ENCODE measurements around the gene DCN. TPM values are rescaled to one million over a fixed set of nuclear protein-coding genes. Genes with fewer than 3 reads are reported as not detected.

The DCN gene
- total RNA-seq, 2 experiments from 2014 or later, result not detected

DNA sequence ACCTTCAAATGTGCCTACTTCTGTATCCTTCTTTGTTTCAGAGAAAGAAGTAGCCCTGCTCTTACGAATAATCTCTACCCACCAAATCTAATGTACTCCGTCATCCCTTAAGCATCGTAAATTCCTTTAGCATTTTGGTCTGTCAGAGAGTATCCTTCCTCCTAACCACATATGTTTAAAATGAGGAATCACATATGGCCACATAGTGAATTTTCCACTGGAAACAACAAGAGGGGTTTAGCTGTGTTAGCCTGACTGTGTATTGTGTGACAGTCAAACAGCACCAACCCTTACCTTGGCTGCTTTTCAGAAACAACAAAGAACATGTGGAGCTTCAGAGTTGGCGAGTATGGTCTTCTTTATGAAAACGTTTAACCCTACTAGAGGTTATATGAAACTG lies 76.8 kb downstream of the DCN start:
- CTCF ChIA-PET, result no interaction called here
- Mint-ChIP-seq H3K27ac (no peak overlapping the region), H3K4me1 (ENCODE audit: low read depth) (no peaks in the 10 kb centered on the region), H3K27me3 (peaks cover 3% of the 10 kb centered on the region), H3K36me3 (no peaks in the 10 kb centered on the region), H3K4me3 (no peak overlapping the region), H3K9me3 (no peaks in the 10 kb centered on the region)
- DNase-seq, result no peak
- POLR2A ChIA-PET, result no interaction called here
- intact Hi-C loops (cut with micrococcal nuclease), result no loop called here

DNA sequence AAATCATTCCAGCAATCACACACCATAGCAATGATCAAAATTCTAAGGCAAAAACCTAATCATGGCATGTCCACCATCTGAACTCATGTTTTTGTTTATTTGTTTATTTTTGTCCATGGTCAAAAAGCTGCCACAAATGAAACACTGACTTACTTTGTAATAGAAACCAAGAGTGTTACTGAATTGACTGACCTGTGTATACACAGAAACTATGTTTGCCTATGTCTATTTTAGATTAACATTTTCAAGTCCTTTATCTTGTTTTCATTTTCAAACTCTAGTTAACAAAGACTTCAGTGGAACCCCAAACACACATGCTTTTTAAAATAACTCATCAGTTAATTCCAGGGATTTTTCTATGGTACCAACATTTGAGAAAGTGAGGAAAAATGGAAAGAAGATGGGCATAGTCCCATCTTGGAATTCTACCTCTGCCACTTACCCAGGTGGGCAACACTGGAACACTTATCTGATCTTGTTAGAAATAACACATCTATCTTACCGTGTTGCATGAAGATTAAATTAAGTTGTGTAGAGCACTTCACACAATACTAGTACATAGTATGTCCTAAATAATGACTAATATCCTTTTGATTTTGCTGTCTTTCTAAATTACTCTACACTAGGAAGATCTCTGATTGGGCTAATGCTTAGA lies 77.7 kb downstream of the DCN start:
- POLR2A ChIA-PET, result no interaction called here
- no peak overlapping the region for H3K4me3 Mint-ChIP-seq
- DNase-seq, result no peak
- no peaks in the 10 kb centered on the region for H3K36me3 Mint-ChIP-seq
- H3K27me3 Mint-ChIP-seq, result peaks cover 3% of the 10 kb centered on the region
- no peak overlapping the region for H3K27ac Mint-ChIP-seq
- intact Hi-C loops (cut with micrococcal nuclease), result no loop called here
- no peaks in the 10 kb centered on the region for H3K4me1 Mint-ChIP-seq (ENCODE audit: low read depth)
- no peaks in the 10 kb centered on the region for H3K9me3 Mint-ChIP-seq
- CTCF ChIA-PET, result no interaction called here

DNA sequence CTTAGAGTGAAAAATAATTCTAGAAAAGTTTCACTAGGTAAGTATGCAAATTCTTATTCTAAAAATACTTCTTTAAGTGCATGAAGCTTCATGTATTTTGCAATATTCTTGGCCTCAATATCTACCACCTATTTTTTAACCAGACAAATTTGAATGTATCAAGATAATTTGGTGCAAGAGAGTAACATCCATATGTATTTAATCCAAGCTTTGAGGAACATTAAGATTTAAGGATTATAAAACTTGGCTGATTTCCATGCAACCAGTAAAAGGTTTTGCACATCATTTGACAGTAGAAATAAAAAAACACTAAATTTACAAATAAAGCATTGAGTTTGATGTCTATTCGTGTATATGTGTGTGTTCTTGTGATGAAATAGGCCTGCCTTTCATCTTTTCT lies 79.0 kb downstream of the DCN start:
- no peaks in the 10 kb centered on the region for H3K4me1 Mint-ChIP-seq (ENCODE audit: low read depth)
- H3K9me3 Mint-ChIP-seq, result no peaks in the 10 kb centered on the region
- no peak overlapping the region for H3K27ac Mint-ChIP-seq
- no peak for DNase-seq
- CTCF ChIA-PET, result interaction anchor here (0.6 kb wide), 1 partner anchor 198 kb away, joined by 3 read pairs; no protein-coding TSS in a partner anchor
- no peaks in the 10 kb centered on the region for H3K27me3 Mint-ChIP-seq
- POLR2A ChIA-PET, result no interaction called here
- no peaks in the 10 kb centered on the region for H3K36me3 Mint-ChIP-seq
- H3K4me3 Mint-ChIP-seq, result no peak overlapping the region
- intact Hi-C loops (cut with micrococcal nuclease), result no loop called here

DNA sequence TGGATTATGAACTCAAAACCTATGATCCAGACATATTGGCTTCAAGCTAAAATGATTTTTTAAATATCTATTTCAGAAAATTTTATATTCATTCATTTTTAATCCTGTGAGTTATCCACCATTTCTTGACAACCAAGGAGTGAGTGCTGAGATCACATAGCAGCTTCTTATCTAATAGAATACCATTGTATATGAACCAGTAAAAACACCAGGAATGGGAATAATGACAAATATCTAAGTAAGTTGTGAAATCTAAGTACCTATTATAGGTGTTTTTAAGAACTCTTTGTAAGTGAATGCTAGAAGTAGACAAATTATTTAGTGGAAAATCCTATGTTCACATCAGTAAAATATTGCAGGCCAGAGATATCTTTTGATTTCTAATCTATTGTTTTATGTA lies 79.5 kb downstream of the DCN start:
- CTCF ChIA-PET, result no interaction called here

DNA sequence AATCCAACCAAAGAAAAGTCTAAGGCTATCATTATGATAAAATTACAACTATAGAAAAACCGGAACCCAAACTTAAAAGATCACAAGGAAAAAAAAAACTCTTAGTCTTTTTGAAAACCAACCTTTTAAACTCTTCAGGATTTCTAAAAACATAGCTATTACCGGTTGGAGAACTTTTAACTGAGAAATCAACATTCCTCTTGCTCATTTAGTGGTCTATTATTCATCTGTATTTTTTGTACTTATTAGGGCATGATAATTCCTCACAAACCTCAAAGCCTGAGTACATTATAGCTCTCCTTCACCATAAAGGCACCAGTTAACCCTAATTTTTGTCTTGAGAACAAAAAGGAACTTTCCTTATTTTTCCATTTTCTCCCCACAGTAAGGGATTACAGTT lies 81.7 kb downstream of the DCN start:
- Mint-ChIP-seq H3K9me3 (no peaks in the 10 kb centered on the region), H3K4me1 (ENCODE audit: low read depth) (no peaks in the 10 kb centered on the region), H3K36me3 (no peaks in the 10 kb centered on the region), H3K4me3 (no peak overlapping the region), H3K27ac (no peak overlapping the region), H3K27me3 (no peaks in the 10 kb centered on the region)
- intact Hi-C loops (cut with micrococcal nuclease), result no loop called here
- no peak for DNase-seq
- CTCF ChIA-PET, result interaction anchor here (1.1 kb wide), 1 partner anchor 8 kb away, joined by 3 read pairs; no protein-coding TSS in a partner anchor
- POLR2A ChIA-PET, result no interaction called here

More for the DNA sequence above, 79.5 kb downstream of the DCN start:
- Mint-ChIP-seq H3K4me1 (ENCODE audit: low read depth) (no peaks in the 10 kb centered on the region), H3K9me3 (no peaks in the 10 kb centered on the region), H3K27ac (no peak overlapping the region), H3K27me3 (no peaks in the 10 kb centered on the region), H3K36me3 (no peaks in the 10 kb centered on the region), H3K4me3 (no peak overlapping the region)
- intact Hi-C loops (cut with micrococcal nuclease), result no loop called here
- POLR2A ChIA-PET, result no interaction called here
- no peak for DNase-seq

DNA sequence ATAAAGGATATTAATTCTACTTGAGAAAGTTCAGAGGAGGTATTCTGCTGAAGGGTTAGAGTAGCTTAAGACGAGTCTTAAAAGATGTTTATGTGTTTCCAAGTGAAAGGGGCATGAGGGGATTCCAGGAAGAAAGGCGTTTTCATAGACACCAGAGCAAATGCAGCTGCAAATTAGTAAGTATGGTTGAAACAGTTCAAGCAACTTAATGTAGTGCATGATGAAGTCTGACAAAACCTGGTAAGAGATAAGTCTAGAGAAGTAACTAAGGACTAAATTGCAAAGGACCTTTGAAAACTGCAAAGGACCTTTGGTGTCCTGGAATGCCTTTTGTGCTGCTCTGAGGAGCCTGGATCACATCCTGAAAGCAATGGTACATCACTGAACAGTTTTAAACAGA lies 82.8 kb downstream of the DCN start:
- no peak for DNase-seq
- no peaks in the 10 kb centered on the region for H3K36me3 Mint-ChIP-seq
- no peaks in the 10 kb centered on the region for H3K4me1 Mint-ChIP-seq (ENCODE audit: low read depth)
- no peaks in the 10 kb centered on the region for H3K9me3 Mint-ChIP-seq
- H3K4me3 Mint-ChIP-seq, result no peak overlapping the region
- H3K27me3 Mint-ChIP-seq, result no peaks in the 10 kb centered on the region
- intact Hi-C loops (cut with micrococcal nuclease), result no loop called here
- H3K27ac Mint-ChIP-seq, result no peak overlapping the region
- ChIA-PET CTCF (no interaction called here), POLR2A (no interaction called here)

DNA sequence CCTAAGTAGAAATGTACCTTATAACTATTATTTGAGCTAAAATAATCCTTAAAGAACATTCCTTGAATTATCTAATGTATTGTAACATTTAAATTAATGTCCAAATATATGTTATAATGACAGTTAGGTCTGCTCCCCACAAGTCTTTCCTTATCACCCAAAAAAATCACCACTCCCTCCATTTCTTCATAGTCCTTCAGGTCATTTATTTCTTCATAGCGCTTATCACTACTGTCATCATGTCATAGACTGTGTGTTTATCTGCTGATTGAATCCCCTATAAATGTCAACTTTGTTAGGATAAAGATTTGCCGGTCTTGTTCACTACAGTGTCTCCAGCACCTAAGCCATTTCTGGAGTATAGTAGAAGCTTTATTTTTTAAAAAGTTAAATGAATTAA lies 83.3 kb downstream of the DCN start:
- ChIA-PET CTCF (interaction anchor here (1.7 kb wide), 1 partner anchor 9 kb away, joined by 8 read pairs; no protein-coding TSS in a partner anchor), POLR2A (no interaction called here)
- no peak for DNase-seq
- no peaks in the 10 kb centered on the region for H3K9me3 Mint-ChIP-seq
- no peaks in the 10 kb centered on the region for H3K4me1 Mint-ChIP-seq (ENCODE audit: low read depth)
- no peaks in the 10 kb centered on the region for H3K27me3 Mint-ChIP-seq
- intact Hi-C loops (cut with micrococcal nuclease), result no loop called here
- no peaks in the 10 kb centered on the region for H3K36me3 Mint-ChIP-seq
- no peak overlapping the region for H3K27ac Mint-ChIP-seq
- H3K4me3 Mint-ChIP-seq, result no peak overlapping the region

DNA sequence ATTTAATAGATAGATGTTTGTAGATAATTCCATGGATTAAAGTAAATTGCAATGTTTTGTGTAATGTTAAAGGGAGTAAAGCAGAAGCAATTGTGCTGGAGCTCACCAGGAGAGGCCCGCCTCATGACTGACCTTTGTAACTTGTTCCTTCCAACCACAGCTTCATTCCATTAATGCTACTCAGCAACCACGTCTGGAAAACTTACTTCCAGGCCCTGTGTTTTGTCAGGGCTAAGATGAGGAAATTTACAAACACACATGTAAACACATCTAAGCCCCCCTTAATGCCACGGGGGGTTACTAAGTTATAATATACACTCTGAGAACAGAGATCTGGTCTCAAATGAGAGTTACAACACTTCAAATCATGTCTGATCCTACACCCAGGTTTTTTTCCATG lies 83.7 kb downstream of the DCN start:
- Mint-ChIP-seq H3K4me3 (no peak overlapping the region), H3K9me3 (no peaks in the 10 kb centered on the region), H3K27me3 (no peaks in the 10 kb centered on the region), H3K36me3 (no peaks in the 10 kb centered on the region), H3K4me1 (ENCODE audit: low read depth) (no peaks in the 10 kb centered on the region), H3K27ac (no peak overlapping the region)
- DNase-seq, result no peak
- POLR2A ChIA-PET, result no interaction called here
- intact Hi-C loops (cut with micrococcal nuclease), result no loop called here
- CTCF ChIA-PET, result interaction anchor here (1.7 kb wide), 1 partner anchor 10 kb away, joined by 8 read pairs; no protein-coding TSS in a partner anchor

DNA sequence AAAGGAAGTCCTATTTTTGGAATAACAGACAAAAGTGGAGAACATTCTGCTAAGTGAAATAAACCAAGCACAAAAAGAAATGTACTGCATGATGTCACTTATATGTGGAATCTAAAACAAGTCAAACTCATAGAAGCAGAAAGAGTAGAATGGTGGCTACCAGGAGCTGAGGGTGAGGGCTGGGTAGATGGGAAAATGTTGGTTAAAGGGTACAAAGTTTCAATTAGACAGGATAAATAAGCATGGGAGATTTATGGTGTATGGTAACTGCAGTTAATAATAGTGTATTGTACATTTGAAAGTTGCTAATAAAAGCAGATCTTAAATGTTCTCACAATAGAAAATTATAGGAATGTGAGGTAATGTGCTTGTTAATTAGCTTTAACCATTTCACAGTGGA lies 84.2 kb downstream of the DCN start:
- ChIA-PET CTCF (interaction anchor here (1.7 kb wide), 1 partner anchor 10 kb away, joined by 8 read pairs; no protein-coding TSS in a partner anchor), POLR2A (no interaction called here)
- intact Hi-C loops (cut with micrococcal nuclease), result no loop called here
- H3K27ac Mint-ChIP-seq, result no peak overlapping the region
- no peaks in the 10 kb centered on the region for H3K4me1 Mint-ChIP-seq (ENCODE audit: low read depth)
- no peak for DNase-seq
- no peaks in the 10 kb centered on the region for H3K27me3 Mint-ChIP-seq
- no peak overlapping the region for H3K4me3 Mint-ChIP-seq
- H3K9me3 Mint-ChIP-seq, result no peaks in the 10 kb centered on the region
- no peaks in the 10 kb centered on the region for H3K36me3 Mint-ChIP-seq

DNA sequence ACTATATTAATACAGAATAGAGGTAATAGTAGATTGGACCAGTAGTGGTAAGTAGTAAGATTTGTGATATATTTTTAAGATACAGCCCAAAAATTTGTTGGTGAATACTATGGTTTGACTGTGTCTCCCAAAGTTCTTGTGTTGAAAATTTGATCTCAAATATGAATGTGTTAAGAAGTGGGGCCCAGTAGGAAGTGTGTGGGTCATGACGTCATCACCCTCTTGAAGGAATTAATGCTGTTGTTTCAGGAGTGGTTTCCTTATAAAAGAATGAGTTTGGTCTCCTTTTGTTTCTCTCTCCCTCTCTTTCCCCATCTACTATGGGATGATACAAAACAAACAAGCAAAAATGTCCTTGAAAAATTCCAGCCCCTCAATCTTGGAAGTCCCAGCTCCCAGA lies 87.7 kb downstream of the DCN start:
- no peaks in the 10 kb centered on the region for H3K27me3 Mint-ChIP-seq
- ChIA-PET POLR2A (no interaction called here), CTCF (no interaction called here)
- H3K27ac Mint-ChIP-seq, result no peak overlapping the region
- intact Hi-C loops (cut with micrococcal nuclease), result no loop called here
- peaks cover 13% of the 10 kb centered on the region for H3K9me3 Mint-ChIP-seq
- H3K4me3 Mint-ChIP-seq, result no peak overlapping the region
- no peaks in the 10 kb centered on the region for H3K4me1 Mint-ChIP-seq (ENCODE audit: low read depth)
- H3K36me3 Mint-ChIP-seq, result no peaks in the 10 kb centered on the region
- no peak for DNase-seq

DNA sequence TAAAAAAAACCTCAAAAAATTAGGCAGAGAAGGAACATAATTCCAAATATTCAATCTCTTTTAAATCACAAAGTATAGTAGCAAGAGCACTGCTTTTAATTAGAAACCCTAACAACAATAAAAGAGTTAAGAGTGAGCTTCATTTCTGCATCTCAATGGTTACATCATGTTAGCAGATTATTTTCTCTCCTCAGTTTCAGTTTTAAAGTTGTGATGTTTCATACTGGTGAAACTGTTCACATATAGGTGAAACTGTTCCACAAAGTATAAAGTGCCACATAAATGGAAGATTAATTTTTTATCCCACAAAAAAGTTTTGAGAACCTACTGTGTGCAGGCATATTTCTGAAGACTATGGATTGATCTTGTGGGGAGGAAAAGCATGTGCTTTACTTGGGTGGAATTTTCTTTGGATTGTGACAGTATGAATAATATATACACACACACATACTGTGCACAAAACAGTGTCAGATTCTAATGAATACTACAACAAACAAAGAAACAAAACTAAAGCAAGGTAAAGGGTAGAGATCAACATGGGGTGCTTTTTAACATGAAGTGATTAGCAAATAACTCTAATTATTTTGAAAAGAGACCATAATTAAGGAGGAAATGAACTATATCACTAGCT lies 88.5 kb downstream of the DCN start:
- CTCF ChIA-PET, result no interaction called here

DNA sequence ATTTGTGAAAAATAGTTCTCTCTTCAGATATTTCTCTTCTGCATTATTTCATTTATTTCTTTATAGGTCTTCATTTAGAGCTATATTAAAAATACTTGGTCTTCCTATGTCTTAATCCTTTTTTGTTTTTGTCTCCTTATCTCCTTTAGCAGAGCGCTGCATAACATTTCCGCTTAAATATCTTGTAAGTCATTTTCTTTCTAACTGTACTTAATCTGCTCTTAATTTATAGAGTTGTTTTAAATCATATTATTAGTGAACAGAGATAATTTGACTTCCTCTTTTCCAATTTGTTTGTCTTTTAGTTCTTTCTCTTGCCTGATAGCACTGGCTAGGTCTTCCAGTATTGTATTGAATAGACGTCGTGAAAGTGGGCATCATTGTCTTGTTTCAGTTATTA lies 89.3 kb downstream of the DCN start:
- Mint-ChIP-seq H3K36me3 (no peaks in the 10 kb centered on the region), H3K4me3 (no peak overlapping the region), H3K27ac (no peak overlapping the region), H3K27me3 (no peaks in the 10 kb centered on the region), H3K4me1 (ENCODE audit: low read depth) (no peaks in the 10 kb centered on the region), H3K9me3 (peaks cover 28% of the 10 kb centered on the region)
- POLR2A ChIA-PET, result no interaction called here
- no peak for DNase-seq
- intact Hi-C loops (cut with micrococcal nuclease), result no loop called here
- CTCF ChIA-PET, result no interaction called here

More for the DNA sequence above, 88.5 kb downstream of the DCN start:
- intact Hi-C loops (cut with micrococcal nuclease), result no loop called here
- H3K4me3 Mint-ChIP-seq, result no peak overlapping the region
- H3K4me1 Mint-ChIP-seq (ENCODE audit: low read depth), result no peaks in the 10 kb centered on the region
- H3K9me3 Mint-ChIP-seq, result peaks cover 21% of the 10 kb centered on the region
- H3K27ac Mint-ChIP-seq, result no peak overlapping the region
- no peaks in the 10 kb centered on the region for H3K27me3 Mint-ChIP-seq
- no peaks in the 10 kb centered on the region for H3K36me3 Mint-ChIP-seq
- POLR2A ChIA-PET, result no interaction called here
- no peak for DNase-seq
